Astrocyte (in vitro differentiated cells and primary cell): ENCODE results near the gene STC2. TPM values are rescaled to one million over a fixed set of nuclear protein-coding genes. Genes with fewer than 3 reads are reported as not detected.
A peak's percentile ranks its signal among the peaks of the same experiment; 100 is the strongest.

Source experiments
- DNase-seq: peaks from one replicate; pipeline ENCODE4 v3.0.0-alpha.2; 2010; ENCODE audit warnings: low read depth
- FAIRE-seq: peaks from 2 replicates; lab custom pipeline; 2011; peaks lifted over from hg19 to GRCh38; lab: Jason Lieb, UNC
- H2AFZ ChIP-seq: 2 replicates; pipeline ENCODE4 v1.6.0; 2012; ENCODE audit warnings: low read depth, low read length, inconsistent platforms
- H3K27ac ChIP-seq: 2 replicates; pipeline ENCODE4 v1.5.1; 2011; ENCODE audit warnings: low read depth, low read length, inconsistent platforms
- H3K27me3 ChIP-seq: 2 replicates; pipeline ENCODE4 v1.6.0; 2011; ENCODE audit warnings: low read length, inconsistent platforms; ENCODE audit not compliant: insufficient read depth
- H3K36me3 ChIP-seq: 2 replicates; pipeline ENCODE4 v1.5.1; 2011; ENCODE audit warnings: low read length, inconsistent platforms; ENCODE audit not compliant: insufficient read depth
- H3K4me1 ChIP-seq: 2 replicates; pipeline ENCODE4 v1.5.1; 2011; ENCODE audit warnings: low read length, inconsistent platforms; ENCODE audit not compliant: insufficient read depth
- H3K4me2 ChIP-seq: 2 replicates; pipeline ENCODE4 v1.6.0; 2012; ENCODE audit warnings: low read length, inconsistent platforms
- H3K4me3 ChIP-seq: 2 replicates; pipeline ENCODE4 v1.5.1; 2011; ENCODE audit warnings: low read depth, mild to moderate bottlenecking, low read length, inconsistent platforms; ENCODE audit not compliant: insufficient read depth
- H3K79me2 ChIP-seq: 2 replicates; pipeline ENCODE4 v1.6.0; 2012; ENCODE audit warnings: mild to moderate bottlenecking, low read length, inconsistent platforms; ENCODE audit not compliant: insufficient read depth
- H3K9ac ChIP-seq: 2 replicates; pipeline ENCODE4 v1.6.0; 2012; ENCODE audit warnings: mild to moderate bottlenecking, low read length, inconsistent platforms
- H3K9me3 ChIP-seq: 2 replicates; pipeline ENCODE4 v1.5.1; 2012; ENCODE audit warnings: low read depth, mild to moderate bottlenecking, low read length, inconsistent platforms; ENCODE audit not compliant: insufficient read depth
- H4K20me1 ChIP-seq: 2 replicates; pipeline ENCODE4 v1.6.0; 2012; ENCODE audit warnings: low read length, inconsistent platforms; ENCODE audit not compliant: insufficient read depth
- H3K27ac Mint-ChIP-seq: one replicate; pipeline ENCODE4 v1.8.0; 2021; ENCODE audit warnings: mild to moderate bottlenecking, mixed read lengths; ENCODE audit not compliant: unreplicated experiment
- H3K27me3 Mint-ChIP-seq: one replicate; pipeline ENCODE4 v1.8.0; 2021; ENCODE audit warnings: low read depth, mixed read lengths; ENCODE audit not compliant: unreplicated experiment
- H3K36me3 Mint-ChIP-seq: one replicate; pipeline ENCODE4 v1.8.0; 2021; ENCODE audit warnings: low read depth, mixed read lengths; ENCODE audit not compliant: unreplicated experiment
- H3K4me1 Mint-ChIP-seq: one replicate; pipeline ENCODE4 v1.8.0; 2021; ENCODE audit warnings: low read depth, mixed read lengths; ENCODE audit not compliant: unreplicated experiment
- H3K4me3 Mint-ChIP-seq: one replicate; pipeline ENCODE4 v1.8.0; 2021; ENCODE audit warnings: mild to moderate bottlenecking, moderate library complexity, mixed read lengths; ENCODE audit not compliant: unreplicated experiment
- H3K9me3 Mint-ChIP-seq: one replicate; pipeline ENCODE4 v1.8.0; 2021; ENCODE audit warnings: mild to moderate bottlenecking, mixed read lengths; ENCODE audit not compliant: unreplicated experiment
- EZH2 ChIP-seq: IDR thresholded peaks from 2 replicates; pipeline ENCODE4 v1.6.1; 2012; ENCODE audit warnings: mild to moderate bottlenecking, low read length, inconsistent platforms; ENCODE audit not compliant: insufficient read depth
- total RNA-seq: library from RNA; stranded (reverse); gene quantifications from 2 replicates; pipeline ENCODE4 v1.2.1, GENCODE V29; 2021
- TF ChIP-seq, protein P1 (sequence below): IDR thresholded peaks from 2 replicates; pipeline ENCODE4 v1.5.1; 2011; ENCODE audit warnings: low read depth, mild to moderate bottlenecking, inconsistent platforms, low read length, moderate library complexity; ENCODE audit not compliant: insufficient read depth

Gene STC2
- total RNA-seq, 1 donor from 2014 or later, result 206 TPM

DNA sequence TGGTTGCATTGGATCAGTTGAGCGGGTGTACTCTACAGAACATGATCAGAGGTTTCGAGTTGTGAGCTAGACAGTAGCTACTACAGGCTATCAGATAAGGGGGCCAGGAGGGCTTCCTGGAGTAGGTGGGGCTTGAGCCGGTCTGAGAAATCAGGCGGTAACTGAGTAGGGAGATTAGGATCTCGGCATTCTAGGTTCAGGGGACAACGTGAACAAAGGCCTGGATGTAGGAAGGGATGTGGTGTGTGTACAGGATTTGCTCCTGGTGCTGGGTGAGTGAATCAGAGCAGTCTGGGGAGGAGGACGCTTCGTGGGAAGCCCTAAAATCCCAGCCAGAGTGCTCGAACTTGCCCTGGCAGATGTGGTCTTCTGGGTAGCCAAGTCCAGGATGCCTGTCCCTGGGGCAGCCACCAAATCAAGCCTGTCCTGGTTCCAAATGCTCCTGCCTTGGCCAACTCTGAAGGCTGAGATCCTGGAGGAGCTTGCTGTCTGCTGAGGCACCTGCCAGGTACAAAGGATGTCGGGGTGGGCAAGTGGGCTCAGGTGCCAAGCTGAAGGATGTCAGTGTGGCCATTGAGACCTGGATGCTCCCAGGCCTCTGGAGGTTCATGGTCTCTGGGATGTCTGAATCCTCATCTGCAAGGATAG, 33.4 kb downstream of the STC2 start:
- Histone ChIP-seq H3K4me1 (peaks cover 19% of the 10 kb centered on the region), H3K9me3 (no peaks in the 10 kb centered on the region), H3K9ac (peak overlapping the region; percentile 37), H2AFZ (no peak overlapping the region), H4K20me1 (no peaks in the 10 kb centered on the region), H3K4me2 (peak overlapping the region; percentile 70), H3K36me3 (no peaks in the 10 kb centered on the region), H3K4me3 (no peak overlapping the region), H3K79me2 (no peaks in the 10 kb centered on the region), H3K27me3 (no peaks in the 10 kb centered on the region), H3K27ac (no peak overlapping the region)
- TF ChIP-seq, protein P1, sequence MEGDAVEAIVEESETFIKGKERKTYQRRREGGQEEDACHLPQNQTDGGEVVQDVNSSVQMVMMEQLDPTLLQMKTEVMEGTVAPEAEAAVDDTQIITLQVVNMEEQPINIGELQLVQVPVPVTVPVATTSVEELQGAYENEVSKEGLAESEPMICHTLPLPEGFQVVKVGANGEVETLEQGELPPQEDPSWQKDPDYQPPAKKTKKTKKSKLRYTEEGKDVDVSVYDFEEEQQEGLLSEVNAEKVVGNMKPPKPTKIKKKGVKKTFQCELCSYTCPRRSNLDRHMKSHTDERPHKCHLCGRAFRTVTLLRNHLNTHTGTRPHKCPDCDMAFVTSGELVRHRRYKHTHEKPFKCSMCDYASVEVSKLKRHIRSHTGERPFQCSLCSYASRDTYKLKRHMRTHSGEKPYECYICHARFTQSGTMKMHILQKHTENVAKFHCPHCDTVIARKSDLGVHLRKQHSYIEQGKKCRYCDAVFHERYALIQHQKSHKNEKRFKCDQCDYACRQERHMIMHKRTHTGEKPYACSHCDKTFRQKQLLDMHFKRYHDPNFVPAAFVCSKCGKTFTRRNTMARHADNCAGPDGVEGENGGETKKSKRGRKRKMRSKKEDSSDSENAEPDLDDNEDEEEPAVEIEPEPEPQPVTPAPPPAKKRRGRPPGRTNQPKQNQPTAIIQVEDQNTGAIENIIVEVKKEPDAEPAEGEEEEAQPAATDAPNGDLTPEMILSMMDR, result no peak
- TF ChIP-seq EZH2, result no peak
- Mint-ChIP-seq H3K4me1 (peaks cover 25% of the 10 kb centered on the region), H3K9me3 (no peaks in the 10 kb centered on the region), H3K27me3 (peaks cover 11% of the 10 kb centered on the region), H3K36me3 (peaks cover 2% of the 10 kb centered on the region), H3K4me3 (peak overlapping the region; percentile 35), H3K27ac (peak overlapping the region; percentile 14)
- FAIRE-seq (no peak), DNase-seq (no peak)

DNA sequence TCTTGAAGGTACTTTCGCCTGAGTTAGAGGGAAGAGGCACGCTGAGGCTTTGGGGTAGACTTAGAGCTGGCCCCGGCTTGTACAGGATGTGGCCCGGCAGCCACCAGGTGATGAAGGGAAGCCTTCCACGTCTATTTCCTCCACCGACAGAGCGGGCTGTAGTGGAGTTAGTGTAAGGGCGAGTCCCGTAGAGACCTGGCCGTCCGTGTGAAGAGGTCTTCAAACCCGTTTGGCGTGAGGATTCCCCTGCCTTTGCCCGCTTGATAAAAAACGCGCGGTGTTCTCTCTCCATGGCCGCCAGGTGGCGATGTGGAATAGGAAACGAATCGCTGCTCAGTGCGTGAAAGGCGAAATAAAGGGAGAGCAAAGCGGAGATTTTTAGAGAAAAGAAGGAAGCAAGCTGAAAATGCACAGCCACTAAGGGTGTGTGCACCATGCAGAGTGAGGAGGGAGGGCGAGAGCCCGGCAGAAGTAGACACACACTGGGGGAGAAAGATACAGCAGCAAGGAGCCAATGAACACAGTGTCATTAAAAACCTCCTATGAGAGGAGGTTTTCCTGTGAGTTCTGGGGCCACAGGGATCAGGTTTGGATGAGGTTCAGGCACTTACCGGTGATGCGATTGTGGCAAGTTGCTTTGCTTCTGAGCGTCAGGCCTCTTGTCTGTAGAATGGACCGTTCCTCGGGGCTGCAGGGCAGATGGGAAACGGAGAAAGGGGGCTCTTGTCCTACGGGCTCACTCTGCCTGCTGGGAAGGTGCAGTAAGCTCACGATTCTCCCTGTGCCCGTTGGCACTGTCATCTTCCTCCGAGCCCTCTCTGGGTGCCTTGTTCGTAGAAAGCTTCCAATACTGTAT, 34.2 kb downstream of the STC2 start:
- H3K27me3 ChIP-seq, result no peaks in the 10 kb centered on the region
- no peak for TF ChIP-seq EZH2
- TF ChIP-seq, protein P1, result peak; percentile 73
- Mint-ChIP-seq H3K36me3 (peaks cover 2% of the 10 kb centered on the region), H3K27me3 (peaks cover 15% of the 10 kb centered on the region), H3K27ac (peak overlapping the region; percentile 58), H3K4me3 (peak overlapping the region; percentile 73), H3K9me3 (no peaks in the 10 kb centered on the region), H3K4me1 (peaks cover 25% of the 10 kb centered on the region)
- DNase-seq (peak; percentile 36), FAIRE-seq (no peak)
- peaks cover 19% of the 10 kb centered on the region for H3K4me1 ChIP-seq
- no peaks in the 10 kb centered on the region for H3K79me2 ChIP-seq
- H3K9me3 ChIP-seq, result no peaks in the 10 kb centered on the region
- H3K4me3 ChIP-seq, result no peak overlapping the region
- peak overlapping the region; percentile 89 for H2AFZ ChIP-seq
- H3K4me2 ChIP-seq, result peak overlapping the region; percentile 70
- no peaks in the 10 kb centered on the region for H3K36me3 ChIP-seq
- peak overlapping the region; percentile 37 for H3K9ac ChIP-seq
- no peaks in the 10 kb centered on the region for H4K20me1 ChIP-seq
- no peak overlapping the region for H3K27ac ChIP-seq
